Measurements from ENCODE around the gene KIF7. TPM values are rescaled to one million over a fixed set of nuclear protein-coding genes. Genes with fewer than 3 reads are reported as not detected.

The KIF7 gene
- total RNA-seq, 1 donor from 2014 or later = 2.1 TPM

DNA sequence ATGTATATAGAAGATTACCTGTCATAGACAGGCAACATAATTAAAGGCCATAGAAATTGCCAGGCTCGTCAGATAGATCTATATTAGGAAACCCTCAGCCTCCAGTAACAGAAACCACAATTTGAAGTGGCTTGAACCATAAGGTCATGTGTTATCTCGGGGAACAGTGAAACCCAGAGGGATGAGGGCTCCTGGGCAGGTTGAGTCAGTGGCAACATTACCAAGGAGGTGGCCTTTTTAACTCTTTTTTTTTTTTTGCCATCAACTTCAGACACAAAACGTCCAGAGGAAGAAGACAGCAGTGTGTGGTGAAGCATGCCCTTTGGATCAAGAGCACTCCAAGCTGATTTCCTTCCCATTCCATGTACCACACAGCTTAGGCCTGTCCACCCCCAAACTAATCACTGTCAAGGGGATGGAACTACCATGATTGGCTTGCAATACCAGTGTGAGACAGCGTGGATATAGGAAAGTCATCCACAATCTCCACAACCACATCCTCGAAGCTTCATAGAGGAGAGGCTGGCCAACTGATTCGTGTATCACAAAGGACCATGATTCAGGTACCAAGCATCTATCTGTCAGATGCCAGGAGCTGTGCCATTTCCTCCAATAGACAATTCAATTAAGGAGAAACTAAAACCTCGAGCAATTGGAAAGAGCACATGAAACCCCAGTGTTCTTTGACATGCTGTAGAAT, 999 bp upstream of the KIF7 start:
- TF ChIP-seq, protein P1, sequence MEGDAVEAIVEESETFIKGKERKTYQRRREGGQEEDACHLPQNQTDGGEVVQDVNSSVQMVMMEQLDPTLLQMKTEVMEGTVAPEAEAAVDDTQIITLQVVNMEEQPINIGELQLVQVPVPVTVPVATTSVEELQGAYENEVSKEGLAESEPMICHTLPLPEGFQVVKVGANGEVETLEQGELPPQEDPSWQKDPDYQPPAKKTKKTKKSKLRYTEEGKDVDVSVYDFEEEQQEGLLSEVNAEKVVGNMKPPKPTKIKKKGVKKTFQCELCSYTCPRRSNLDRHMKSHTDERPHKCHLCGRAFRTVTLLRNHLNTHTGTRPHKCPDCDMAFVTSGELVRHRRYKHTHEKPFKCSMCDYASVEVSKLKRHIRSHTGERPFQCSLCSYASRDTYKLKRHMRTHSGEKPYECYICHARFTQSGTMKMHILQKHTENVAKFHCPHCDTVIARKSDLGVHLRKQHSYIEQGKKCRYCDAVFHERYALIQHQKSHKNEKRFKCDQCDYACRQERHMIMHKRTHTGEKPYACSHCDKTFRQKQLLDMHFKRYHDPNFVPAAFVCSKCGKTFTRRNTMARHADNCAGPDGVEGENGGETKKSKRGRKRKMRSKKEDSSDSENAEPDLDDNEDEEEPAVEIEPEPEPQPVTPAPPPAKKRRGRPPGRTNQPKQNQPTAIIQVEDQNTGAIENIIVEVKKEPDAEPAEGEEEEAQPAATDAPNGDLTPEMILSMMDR (IDR thresholded peaks at IDR 0.05; ENCODE audit: insufficient read depth, low read length, severe bottlenecking) = no peak
- Histone ChIP-seq H3K27me3 (ENCODE audit: control insufficient read depth, insufficient read depth, low read length) (peaks cover 4% of the 10 kb centered on the region), H3K36me3 (ENCODE audit: control insufficient read depth, insufficient read depth, low read length) (no peaks in the 10 kb centered on the region), H3K4me3 (ENCODE audit: low read depth, low read length) (no peak overlapping the region)
- no peak for FAIRE-seq
- DNase-seq (ENCODE audit: low read depth) = no peak

DNA sequence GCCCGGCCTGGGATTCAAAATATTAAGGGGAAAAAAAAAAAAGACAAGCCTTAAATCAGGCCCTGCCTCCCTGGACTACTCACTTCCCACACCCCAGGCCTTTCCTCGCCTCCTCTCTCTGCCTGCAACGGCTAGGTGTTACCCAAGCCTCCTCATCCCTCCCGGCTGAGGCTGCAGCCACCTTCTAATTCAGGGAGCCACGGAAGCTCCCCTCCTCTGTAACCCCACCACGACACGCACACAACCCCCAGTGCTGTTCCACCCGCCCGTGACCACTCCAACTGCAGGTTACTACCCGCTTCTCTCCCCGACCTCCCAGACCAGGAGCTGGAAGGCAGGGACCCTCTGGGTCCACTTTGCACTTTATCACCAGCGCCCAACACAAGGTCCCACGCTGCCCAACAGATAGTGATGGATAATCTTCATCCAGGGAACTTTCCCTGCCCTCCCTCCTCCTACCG, 936 bp downstream of the KIF7 start:
- FAIRE-seq (no peak), DNase-seq (ENCODE audit: low read depth) (peak; percentile 29)
- peak overlapping the region; percentile 54 for H3K4me3 ChIP-seq (ENCODE audit: low read depth, low read length)

GRCh38 chr15:89653578-89653977, 1.7 kb downstream of the KIF7 start:
- Histone ChIP-seq H3K27me3 (ENCODE audit: control insufficient read depth, insufficient read depth, low read length) (peaks cover 4% of the 10 kb centered on the region), H3K36me3 (ENCODE audit: control insufficient read depth, insufficient read depth, low read length) (no peaks in the 10 kb centered on the region), H3K4me3 (ENCODE audit: low read depth, low read length) (no peak overlapping the region)
- DNase-seq (ENCODE audit: low read depth) = no peak
- TF ChIP-seq, protein P1 (IDR thresholded peaks at IDR 0.05; ENCODE audit: insufficient read depth, low read length, severe bottlenecking) = no peak
- no peak for FAIRE-seq

More for the DNA sequence above, 936 bp downstream of the KIF7 start:
- TF ChIP-seq, protein P1 (IDR thresholded peaks at IDR 0.05; ENCODE audit: insufficient read depth, low read length, severe bottlenecking) = no peak
- Histone ChIP-seq H3K36me3 (ENCODE audit: control insufficient read depth, insufficient read depth, low read length) (no peaks in the 10 kb centered on the region), H3K27me3 (ENCODE audit: control insufficient read depth, insufficient read depth, low read length) (peaks cover 4% of the 10 kb centered on the region)

- TF ChIP-seq, protein P1 (IDR thresholded peaks at IDR 0.05; ENCODE audit: insufficient read depth, low read length, severe bottlenecking) = no peak
- Histone ChIP-seq H3K4me3 (ENCODE audit: low read depth, low read length) (no peak overlapping the region), H3K27me3 (ENCODE audit: control insufficient read depth, insufficient read depth, low read length) (peaks cover 4% of the 10 kb centered on the region), H3K36me3 (ENCODE audit: control insufficient read depth, insufficient read depth, low read length) (no peaks in the 10 kb centered on the region)
- FAIRE-seq (no peak), DNase-seq (ENCODE audit: low read depth) (no peak)
These were observed 2.6 kb downstream of the KIF7 start for GRCh38 chr15:89652666-89653065.

- no peaks in the 10 kb centered on the region for H3K36me3 ChIP-seq (ENCODE audit: control insufficient read depth, insufficient read depth, low read length)
- peaks cover 4% of the 10 kb centered on the region for H3K27me3 ChIP-seq (ENCODE audit: control insufficient read depth, insufficient read depth, low read length)
- H3K4me3 ChIP-seq (ENCODE audit: low read depth, low read length) = no peak overlapping the region
- TF ChIP-seq, protein P1 (IDR thresholded peaks at IDR 0.05; ENCODE audit: insufficient read depth, low read length, severe bottlenecking) = no peak
- FAIRE-seq (no peak), DNase-seq (ENCODE audit: low read depth) (no peak)
These were observed 3.1 kb downstream of the KIF7 start for GRCh38 chr15:89652131-89652530.

DNA sequence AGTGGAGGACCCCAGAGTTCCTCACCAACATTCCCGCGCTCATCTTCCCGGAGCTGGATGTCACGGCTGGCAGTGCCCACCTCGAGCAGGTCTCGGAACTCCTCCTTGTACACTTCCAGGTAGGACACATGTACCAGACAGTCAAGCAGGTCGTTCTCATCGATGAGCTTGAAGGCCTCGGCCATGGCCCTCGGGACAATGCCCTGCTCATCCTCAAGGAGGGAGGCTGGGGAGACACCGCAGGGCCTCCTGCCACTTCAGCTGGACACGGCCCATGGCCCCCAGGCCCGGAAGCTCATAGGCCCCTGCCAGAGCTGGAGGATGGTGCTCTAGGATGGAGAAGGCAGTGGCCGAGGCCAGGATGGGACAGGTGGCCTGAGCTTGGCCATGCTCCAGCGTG, 5.6 kb downstream of the KIF7 start:
- H3K4me3 ChIP-seq (ENCODE audit: low read depth, low read length) = no peak overlapping the region
- DNase-seq (ENCODE audit: low read depth) (no peak), FAIRE-seq (no peak)
- no peaks in the 10 kb centered on the region for H3K36me3 ChIP-seq (ENCODE audit: control insufficient read depth, insufficient read depth, low read length)
- TF ChIP-seq, protein P1 (IDR thresholded peaks at IDR 0.05; ENCODE audit: insufficient read depth, low read length, severe bottlenecking) = no peak
- H3K27me3 ChIP-seq (ENCODE audit: control insufficient read depth, insufficient read depth, low read length) = peaks cover 4% of the 10 kb centered on the region

Data from bronchial epithelial cell (primary cell).